NCI-H2029 (cell line): Measurements from ENCODE around the gene ELL2.
"Not testable (repeated sequence)": the region's sequence is repeated elsewhere in the genome, so short reads cannot be mapped to it uniquely, and the experiment has no call there.

ENCODE experiments used
- DNase-seq: peaks from one replicate; lab custom pipeline; 2025; lab: John Stamatoyannopoulos, UW

ELL2 gene

DNA sequence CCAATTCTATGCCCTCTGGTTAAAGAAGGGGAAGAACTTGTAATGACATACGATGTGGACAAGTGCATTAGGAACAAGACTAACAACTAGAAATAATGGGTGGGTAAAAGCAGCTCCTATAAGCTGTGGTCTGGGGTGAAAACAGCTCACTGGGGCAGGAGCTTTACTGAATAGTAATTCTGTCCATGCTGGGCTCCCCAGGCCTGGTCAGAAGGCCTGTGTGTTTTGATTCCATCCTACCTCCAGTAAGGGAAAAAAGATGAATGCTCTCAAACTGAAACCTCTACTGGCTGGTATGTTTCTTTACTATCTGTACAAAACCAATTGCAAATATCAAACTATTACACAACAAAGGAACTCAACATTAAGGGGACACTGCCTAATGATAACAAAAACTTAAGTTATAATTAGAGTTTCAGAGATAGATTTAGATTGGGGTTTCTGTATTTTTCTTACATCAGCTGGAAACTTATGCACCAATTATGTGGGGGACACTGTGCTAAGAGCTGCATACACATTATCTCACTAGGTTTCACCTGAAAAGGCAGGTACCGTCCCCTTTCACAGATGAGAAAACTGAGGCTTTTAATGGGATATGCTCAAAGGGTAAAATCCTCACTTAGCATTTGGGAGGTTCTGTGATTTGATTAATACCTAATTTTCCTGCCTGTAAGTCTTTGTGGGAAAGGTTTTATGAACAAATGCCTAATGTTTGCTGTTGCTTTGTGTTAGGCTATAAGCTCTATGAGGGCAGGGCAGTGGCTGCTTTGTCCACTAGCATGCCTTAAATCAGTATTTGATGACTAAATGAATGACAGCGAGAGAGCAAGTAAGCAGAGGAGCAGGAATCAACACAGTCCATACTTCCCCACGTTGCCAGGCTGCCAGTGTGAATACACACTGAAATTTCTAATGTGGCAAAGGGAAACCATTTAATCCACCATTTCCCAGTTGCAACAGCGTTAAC, 53.6 kb downstream of the ELL2 start:
- no peak for DNase-seq

GRCh38 chr5:95907067-95907705, 54.5 kb downstream of the ELL2 start:
- DNase-seq = no peak

- DNase-seq = not testable (repeated sequence)
Observed at GRCh38 chr5:95906398-95906797, 55.3 kb downstream of the ELL2 start.

DNA sequence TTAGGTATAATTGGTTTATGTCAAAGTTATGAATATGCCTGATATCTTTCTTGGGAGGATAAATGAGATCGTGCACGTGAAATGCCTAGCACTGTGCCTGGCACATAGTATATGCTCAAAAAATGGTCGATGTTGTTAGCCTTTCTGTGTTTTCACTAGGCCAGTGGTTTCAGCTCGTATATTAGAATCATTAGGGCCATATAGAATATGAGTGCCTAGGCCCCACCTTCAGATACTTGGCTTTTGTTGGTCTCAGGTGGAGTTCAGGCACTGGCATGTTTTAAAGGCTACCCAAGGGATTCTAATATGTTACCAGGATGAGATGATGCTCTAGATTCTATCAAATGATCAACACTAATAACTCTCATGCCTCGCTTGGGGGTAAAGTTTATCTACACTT, 56.8 kb downstream of the ELL2 start:
- no peak for DNase-seq

GRCh38 chr5:95903838-95904237, 57.8 kb downstream of the ELL2 start:
- no peak for DNase-seq

DNA sequence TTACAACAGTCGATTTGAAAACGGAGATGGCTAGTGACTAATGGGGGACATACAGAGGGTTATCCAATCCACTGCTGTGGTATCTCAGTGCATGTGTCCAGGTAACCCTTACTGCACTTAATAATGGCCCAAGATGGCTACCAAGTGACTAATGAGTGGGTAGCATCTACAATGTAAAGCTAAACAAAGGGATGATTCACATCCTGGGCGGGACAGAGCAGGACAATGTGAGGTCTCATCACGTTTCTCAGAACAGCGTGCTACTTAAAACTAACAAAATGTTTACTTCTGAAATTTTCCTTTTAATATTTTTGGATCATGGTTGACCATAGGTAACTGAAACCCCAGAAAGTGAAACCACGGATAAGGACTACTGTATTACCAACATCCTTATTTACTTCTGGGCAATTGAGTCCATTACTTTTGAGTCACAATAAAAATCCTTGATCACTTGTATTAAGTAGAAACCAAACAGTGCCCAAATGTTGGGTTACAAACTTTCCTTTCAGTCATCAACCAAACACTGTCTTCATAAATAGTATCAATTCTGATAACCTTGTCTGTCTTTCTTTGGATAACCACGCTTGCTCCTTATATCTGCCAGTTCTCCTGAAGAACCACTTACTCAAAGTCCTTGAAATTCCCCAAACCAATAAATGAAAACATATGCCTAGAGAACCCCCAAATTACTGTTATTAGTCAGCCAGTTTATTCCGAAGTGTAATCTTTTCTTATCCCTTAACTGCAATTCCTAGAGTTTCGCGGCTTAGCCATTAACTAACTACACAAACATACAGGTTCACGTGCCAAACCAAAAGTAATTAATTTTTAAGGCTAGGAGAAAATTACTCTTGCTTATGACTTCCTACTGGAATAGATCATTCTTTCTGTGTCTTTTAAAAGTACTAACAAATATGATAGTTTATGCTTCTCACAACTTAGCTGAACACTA, 59.7 kb downstream of the ELL2 start:
- DNase-seq = no peak

- DNase-seq = no peak
Observed at GRCh38 chr5:95900383-95900958, 61.2 kb downstream of the ELL2 start.

- no peak for DNase-seq
Observed at GRCh38 chr5:95899829-95900228, 61.8 kb downstream of the ELL2 start.

- DNase-seq = no peak
Observed at GRCh38 chr5:95899006-95899405, 62.6 kb downstream of the ELL2 start.

- no peak for DNase-seq
Observed at GRCh38 chr5:95895771-95896170, 65.9 kb downstream of the ELL2 start.

- no peak for DNase-seq
Observed at GRCh38 chr5:95895251-95895650, 66.4 kb downstream of the ELL2 start.

- DNase-seq = no peak
Observed at GRCh38 chr5:95892784-95893354, 68.8 kb downstream of the ELL2 start.

GRCh38 chr5:95891499-95891898, 70.2 kb downstream of the ELL2 start:
- no peak for DNase-seq

DNA sequence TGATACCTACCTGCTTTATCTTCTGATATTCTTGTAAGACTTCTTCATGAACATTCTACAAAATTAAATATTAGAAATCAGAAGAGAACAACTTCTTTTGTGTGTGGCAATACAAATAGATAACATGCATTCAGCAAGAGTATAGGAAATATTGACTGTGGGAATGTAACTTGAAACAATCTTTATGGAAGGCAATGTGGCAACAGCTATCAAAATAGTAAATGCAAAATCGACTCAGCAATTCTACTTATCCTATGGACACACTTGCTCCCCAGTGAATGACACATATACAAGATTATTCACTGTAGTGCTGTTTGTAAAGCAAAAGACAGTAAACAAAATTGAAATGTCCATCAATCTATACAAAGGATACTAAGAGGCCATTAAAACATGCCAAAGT, 72.6 kb downstream of the ELL2 start:
- DNase-seq = no peak

- no peak for DNase-seq
Observed at GRCh38 chr5:95887977-95888376, 73.7 kb downstream of the ELL2 start.

DNA sequence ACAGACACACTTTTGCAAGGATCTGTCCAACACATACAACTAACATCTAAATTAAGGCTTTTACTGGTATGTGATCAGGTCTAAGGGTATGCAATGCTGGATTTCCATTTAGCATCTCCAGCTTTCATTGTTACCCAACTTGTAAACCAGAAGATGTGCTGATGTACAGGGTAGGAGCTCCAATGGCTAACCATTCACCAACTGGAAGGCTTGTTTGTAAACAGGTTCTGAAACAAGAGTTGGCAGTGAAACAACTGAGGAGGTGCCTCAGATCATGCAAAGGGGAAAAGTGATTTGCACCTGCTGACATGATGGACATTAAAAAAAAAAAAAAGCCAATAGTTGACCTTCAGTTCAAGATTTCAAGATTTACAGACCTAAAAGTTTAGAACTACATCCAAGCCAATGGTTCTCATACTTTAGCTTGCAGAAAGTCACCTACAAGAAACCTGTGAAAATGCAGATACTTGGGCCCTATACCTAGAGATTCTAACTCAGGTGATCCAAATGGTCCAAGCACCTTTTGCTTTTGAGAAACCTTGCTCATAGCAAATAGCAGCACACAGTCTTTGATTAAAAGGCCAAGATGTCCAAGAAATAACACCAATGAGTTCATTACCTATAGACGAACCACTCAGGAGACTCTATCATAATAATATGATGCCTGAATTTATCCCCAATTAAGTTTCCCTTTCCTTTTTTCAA, 75.2 kb downstream of the ELL2 start:
- DNase-seq = no peak

GRCh38 chr5:95884511-95884910, 77.1 kb downstream of the ELL2 start:
- DNase-seq = no peak

DNA sequence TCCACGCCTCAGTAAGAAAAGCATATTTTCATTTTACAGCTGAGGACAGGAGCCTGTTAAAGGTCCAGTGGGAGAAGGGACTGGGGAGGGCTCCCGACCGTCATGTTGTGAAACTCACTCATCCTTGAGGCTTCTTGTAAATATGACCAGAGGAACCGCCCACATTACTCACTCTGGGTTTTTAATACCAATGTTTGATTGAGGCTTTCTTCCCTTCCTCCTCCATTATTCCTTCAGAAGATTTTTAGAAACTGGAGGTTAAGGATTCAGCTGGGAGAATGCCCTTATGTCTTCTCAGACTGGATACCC, 77.7 kb downstream of the ELL2 start:
- no peak for DNase-seq

DNA sequence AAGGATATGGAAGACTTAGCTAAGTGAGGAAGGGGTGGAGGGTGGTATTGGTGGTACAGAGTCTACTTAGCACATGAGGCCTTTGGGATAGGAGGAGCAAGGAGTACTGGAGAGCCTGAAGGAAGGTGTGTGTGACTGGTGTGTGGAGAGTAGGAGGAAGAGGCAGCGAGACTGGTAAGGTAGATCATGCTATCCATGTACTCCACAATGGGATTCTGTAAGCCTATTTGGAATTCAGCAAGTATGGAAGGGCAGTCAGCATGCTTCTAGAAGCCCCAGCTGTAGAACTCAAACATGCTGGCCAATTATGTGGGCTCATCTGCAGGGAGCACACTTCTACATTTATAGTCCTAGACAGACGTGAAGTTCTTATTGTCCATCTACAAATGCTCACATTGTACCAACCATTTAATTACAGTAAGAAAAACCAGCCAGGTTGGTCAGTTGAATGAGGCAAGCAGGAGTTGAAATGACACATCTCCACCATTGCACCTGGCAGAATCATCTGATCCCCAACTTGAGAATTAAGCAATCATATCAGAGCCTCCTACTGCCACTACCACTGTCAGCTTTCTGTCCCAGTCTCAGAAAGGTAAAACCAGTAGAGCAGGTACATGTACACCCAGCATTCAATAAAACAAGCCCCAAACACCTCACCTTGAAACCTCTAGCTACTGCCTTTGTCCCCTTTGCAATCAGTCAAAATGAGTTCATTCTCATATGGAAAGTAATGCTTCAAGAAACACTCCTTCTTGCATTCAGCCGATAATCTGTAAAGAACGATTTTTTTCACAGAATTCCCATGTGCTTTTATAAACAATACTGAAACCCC, 78.2 kb downstream of the ELL2 start:
- DNase-seq = no peak

DNA sequence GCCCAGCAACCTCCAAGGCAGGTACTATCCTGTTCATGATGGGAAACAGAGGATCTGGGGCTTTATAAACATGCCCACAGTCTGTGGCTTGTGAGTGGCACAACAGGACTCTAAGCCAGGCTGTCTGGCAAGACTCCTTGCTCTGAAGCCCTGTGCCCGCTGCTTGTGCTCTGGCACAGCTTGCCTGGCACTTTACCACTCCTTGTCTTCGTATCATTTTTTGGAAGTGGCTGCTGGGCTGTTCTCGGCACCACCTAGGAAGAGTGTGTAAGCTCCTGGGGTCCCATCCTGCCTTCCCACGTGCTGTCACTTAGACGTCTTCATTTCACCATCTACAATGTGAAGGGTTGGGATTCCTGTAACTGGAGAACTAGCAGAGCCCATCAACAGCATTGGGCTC, 79.8 kb downstream of the ELL2 start:
- no peak for DNase-seq
